DND-41 (cell line): Measurements from ENCODE around the gene PCGF3.
"Not testable (repeated sequence)": the region's sequence is repeated elsewhere in the genome, so short reads cannot be mapped to it uniquely, and the experiment has no call there.

ENCODE experiments used
- ATAC-seq: fragments of 200-7000 bp; cut with Tn5 transposase; 3 replicates; pipeline ENCODE4 v1.9.1; 2021; ENCODE audit warnings: low read depth; ENCODE audit not compliant: insufficient read depth
- DNase-seq: peaks from one replicate; pipeline ENCODE4 v3.0.0-alpha.2; 2020
- H2AFZ ChIP-seq: 2 replicates; pipeline ENCODE4 v1.6.0; 2012; ENCODE audit warnings: low read depth, low read length
- H3K27ac ChIP-seq: 2 replicates; pipeline ENCODE4 v1.5.1; 2012; ENCODE audit warnings: low read length, inconsistent platforms
- H3K27me3 ChIP-seq: fragments of 200-600 bp; sonication (generic); 2 replicates; pipeline ENCODE4 v1.6.0; 2012; ENCODE audit warnings: low read length, mild to moderate bottlenecking, inconsistent platforms; ENCODE audit not compliant: insufficient read depth, poor library complexity
- H3K36me3 ChIP-seq: 2 replicates; pipeline ENCODE4 v1.5.1; 2012; ENCODE audit warnings: low read length, inconsistent platforms; ENCODE audit not compliant: insufficient read depth
- H3K4me1 ChIP-seq: 2 replicates; pipeline ENCODE4 v1.5.1; 2012; ENCODE audit warnings: mild to moderate bottlenecking, low read length; ENCODE audit not compliant: insufficient read depth
- H3K4me2 ChIP-seq: 2 replicates; pipeline ENCODE4 v1.6.0; 2012; ENCODE audit warnings: mild to moderate bottlenecking, moderate library complexity, low read length, inconsistent platforms; ENCODE audit not compliant: insufficient read depth
- H3K4me3 ChIP-seq, 2 experiments: fragments of 200-600 bp in 1 of 2; shearing (Covaris generic) in 1 of 2; 2 replicates each; pipeline ENCODE4 v1.5.1; 2012 to 2016; ENCODE audit warnings: inconsistent platforms in 2 of 2, low read length in 2 of 2, mild to moderate bottlenecking in 2 of 2, low read depth in 1 of 2, moderate library complexity in 1 of 2
- H3K79me2 ChIP-seq: 2 replicates; pipeline ENCODE4 v1.6.0; 2012; ENCODE audit warnings: low read length, inconsistent platforms; ENCODE audit not compliant: insufficient read depth
- H3K9ac ChIP-seq: 2 replicates; pipeline ENCODE4 v1.6.0; 2012; ENCODE audit warnings: low read depth, mild to moderate bottlenecking, inconsistent platforms, low read length, moderate library complexity
- H3K9me3 ChIP-seq: 2 replicates; pipeline ENCODE4 v1.5.1; 2012; ENCODE audit warnings: low read length, moderate library complexity, mild to moderate bottlenecking, inconsistent platforms; ENCODE audit not compliant: insufficient read depth, severe bottlenecking
- H4K20me1 ChIP-seq: 2 replicates; pipeline ENCODE4 v1.6.0; 2012; ENCODE audit warnings: low read length; ENCODE audit not compliant: insufficient read depth
- EZH2 ChIP-seq: IDR thresholded peaks from 3 replicates; pipeline ENCODE4 v1.6.1; 2012; ENCODE audit warnings: borderline replicate concordance, low read depth, mild to moderate bottlenecking, moderate library complexity, low read length, inconsistent platforms; ENCODE audit not compliant: severe bottlenecking
- TF ChIP-seq, protein P1 (sequence below): IDR thresholded peaks from 2 replicates; pipeline ENCODE4 v1.5.1; 2012; ENCODE audit warnings: borderline replicate concordance, low read length, moderate library complexity, mild to moderate bottlenecking; ENCODE audit not compliant: poor library complexity, severe bottlenecking; ENCODE audit errors: extremely low read depth

Gene PCGF3

DNA sequence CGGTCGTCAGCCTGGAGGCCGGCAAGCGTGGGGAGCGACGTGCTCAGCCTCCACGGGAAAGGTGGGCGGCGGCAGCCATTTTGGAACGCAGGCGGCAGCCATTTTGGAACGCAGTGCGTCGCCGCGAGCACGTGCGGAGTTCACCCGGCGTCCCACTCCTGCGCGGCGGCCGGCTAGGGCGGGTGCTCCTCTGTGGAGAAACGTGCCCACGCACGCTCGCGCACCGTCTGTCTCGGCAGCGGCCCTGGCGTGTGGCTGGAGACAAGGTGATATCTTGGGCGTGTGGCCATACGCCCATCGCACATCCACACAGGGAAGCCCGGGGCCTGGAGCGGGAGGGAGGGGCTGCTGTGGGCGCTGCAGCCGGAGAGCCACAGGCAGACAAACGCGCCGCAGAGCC is 99.2 kb downstream of the PCGF3 start:
- no peaks in the 10 kb centered on the region for H3K27me3 ChIP-seq
- H3K36me3 ChIP-seq, result no peaks in the 10 kb centered on the region
- DNase-seq (no peak), ATAC-seq (no peak)
- no peaks in the 10 kb centered on the region for H3K9me3 ChIP-seq
- no peak overlapping the region for H3K4me3 ChIP-seq
- H2AFZ ChIP-seq, result no peak overlapping the region
- no peak overlapping the region for H3K4me2 ChIP-seq
- H3K4me1 ChIP-seq, result no peaks in the 10 kb centered on the region
- H3K27ac ChIP-seq, result no peak overlapping the region
- TF ChIP-seq, protein P1, sequence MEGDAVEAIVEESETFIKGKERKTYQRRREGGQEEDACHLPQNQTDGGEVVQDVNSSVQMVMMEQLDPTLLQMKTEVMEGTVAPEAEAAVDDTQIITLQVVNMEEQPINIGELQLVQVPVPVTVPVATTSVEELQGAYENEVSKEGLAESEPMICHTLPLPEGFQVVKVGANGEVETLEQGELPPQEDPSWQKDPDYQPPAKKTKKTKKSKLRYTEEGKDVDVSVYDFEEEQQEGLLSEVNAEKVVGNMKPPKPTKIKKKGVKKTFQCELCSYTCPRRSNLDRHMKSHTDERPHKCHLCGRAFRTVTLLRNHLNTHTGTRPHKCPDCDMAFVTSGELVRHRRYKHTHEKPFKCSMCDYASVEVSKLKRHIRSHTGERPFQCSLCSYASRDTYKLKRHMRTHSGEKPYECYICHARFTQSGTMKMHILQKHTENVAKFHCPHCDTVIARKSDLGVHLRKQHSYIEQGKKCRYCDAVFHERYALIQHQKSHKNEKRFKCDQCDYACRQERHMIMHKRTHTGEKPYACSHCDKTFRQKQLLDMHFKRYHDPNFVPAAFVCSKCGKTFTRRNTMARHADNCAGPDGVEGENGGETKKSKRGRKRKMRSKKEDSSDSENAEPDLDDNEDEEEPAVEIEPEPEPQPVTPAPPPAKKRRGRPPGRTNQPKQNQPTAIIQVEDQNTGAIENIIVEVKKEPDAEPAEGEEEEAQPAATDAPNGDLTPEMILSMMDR, result no peak
- TF ChIP-seq EZH2, result no peak
- no peaks in the 10 kb centered on the region for H3K79me2 ChIP-seq
- H4K20me1 ChIP-seq, result no peaks in the 10 kb centered on the region
- H3K9ac ChIP-seq, result no peak overlapping the region

GRCh38 chr4:806979-807378 is 101.3 kb downstream of the PCGF3 start:
- H3K9me3 ChIP-seq, H3K4me2 ChIP-seq, H3K27me3 ChIP-seq, H2AFZ ChIP-seq, ATAC-seq, H3K9ac ChIP-seq, H4K20me1 ChIP-seq, H3K36me3 ChIP-seq, DNase-seq, H3K27ac ChIP-seq, H3K4me3 ChIP-seq, H3K79me2 ChIP-seq, H3K4me1 ChIP-seq: not testable (repeated sequence)

DNA sequence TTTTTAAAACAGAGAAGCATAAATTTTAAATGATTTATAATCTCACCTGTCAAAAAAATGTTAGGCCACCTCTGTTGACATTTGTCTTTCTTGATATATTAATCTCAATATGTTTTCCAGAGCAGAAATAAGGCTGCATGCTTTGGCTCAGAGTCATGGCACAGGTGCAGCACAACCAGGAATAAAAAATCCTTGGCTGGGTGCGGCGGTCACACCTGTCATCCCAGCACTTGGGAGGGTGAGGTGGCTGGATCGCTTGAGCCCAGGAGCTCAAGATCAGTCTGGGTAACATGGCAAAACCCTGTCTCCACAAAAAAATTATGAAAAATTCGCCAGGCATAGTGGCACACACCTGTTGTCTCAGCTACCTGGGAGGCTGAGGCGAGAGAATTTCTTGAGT is 102.2 kb downstream of the PCGF3 start:
- H3K79me2 ChIP-seq, result no peaks in the 10 kb centered on the region
- TF ChIP-seq EZH2, result no peak
- TF ChIP-seq, protein P1, result no peak
- H4K20me1 ChIP-seq, result no peaks in the 10 kb centered on the region
- no peaks in the 10 kb centered on the region for H3K27me3 ChIP-seq
- H3K4me3 ChIP-seq, result no peak overlapping the region
- ATAC-seq (no peak), DNase-seq (no peak)
- no peak overlapping the region for H3K4me2 ChIP-seq
- no peak overlapping the region for H2AFZ ChIP-seq
- no peaks in the 10 kb centered on the region for H3K4me1 ChIP-seq
- H3K9me3 ChIP-seq, result no peaks in the 10 kb centered on the region
- H3K36me3 ChIP-seq, result no peaks in the 10 kb centered on the region
- no peak overlapping the region for H3K27ac ChIP-seq
- no peak overlapping the region for H3K9ac ChIP-seq

- Histone ChIP-seq H3K4me1 (no peaks in the 10 kb centered on the region), H4K20me1 (no peaks in the 10 kb centered on the region), H3K79me2 (no peaks in the 10 kb centered on the region), H3K36me3 (no peaks in the 10 kb centered on the region), H3K4me3 (no peak overlapping the region), H2AFZ (no peak overlapping the region), H3K4me2 (no peak overlapping the region), H3K9ac (no peak overlapping the region), H3K9me3 (no peaks in the 10 kb centered on the region), H3K27ac (no peak overlapping the region), H3K27me3 (no peaks in the 10 kb centered on the region)
- no peak for ATAC-seq
- TF ChIP-seq, protein P1, result no peak
- no peak for TF ChIP-seq EZH2
- no peak for DNase-seq
These were observed 103.4 kb downstream of the PCGF3 start for GRCh38 chr4:808860-809570.
